Fibroblast of villous mesenchyme (primary cell): ENCODE measurements around the gene LTBP4. TPM values are rescaled to one million over a fixed set of nuclear protein-coding genes. Genes with fewer than 3 reads are reported as not detected.
"Not testable (repeated sequence)": the region's sequence is repeated elsewhere in the genome, so short reads cannot be mapped to it uniquely, and the experiment has no call there.

Experiments
- DNase-seq: peaks from one replicate; pipeline ENCODE4 v3.0.0-alpha.2; 2010; ENCODE audit warnings: low read depth
- H3K4me3 ChIP-seq: 2 replicates; pipeline ENCODE4 v1.5.1; 2011; ENCODE audit warnings: low read depth, mild to moderate bottlenecking, low read length
- total RNA-seq: library from RNA; depleted of rRNA; stranded (reverse); fragments of >200 nt; gene quantifications from 2 replicates; pipeline ENCODE4 v1.2.3, GENCODE V29; 2012
- TF ChIP-seq, protein P1 (sequence below): IDR thresholded peaks from 2 replicates; pipeline ENCODE4 v1.5.1; 2012; ENCODE audit warnings: low read depth, mild to moderate bottlenecking, low read length; ENCODE audit not compliant: insufficient read depth

LTBP4 gene
- total RNA-seq, 1 donor, result 21.2 TPM

DNA sequence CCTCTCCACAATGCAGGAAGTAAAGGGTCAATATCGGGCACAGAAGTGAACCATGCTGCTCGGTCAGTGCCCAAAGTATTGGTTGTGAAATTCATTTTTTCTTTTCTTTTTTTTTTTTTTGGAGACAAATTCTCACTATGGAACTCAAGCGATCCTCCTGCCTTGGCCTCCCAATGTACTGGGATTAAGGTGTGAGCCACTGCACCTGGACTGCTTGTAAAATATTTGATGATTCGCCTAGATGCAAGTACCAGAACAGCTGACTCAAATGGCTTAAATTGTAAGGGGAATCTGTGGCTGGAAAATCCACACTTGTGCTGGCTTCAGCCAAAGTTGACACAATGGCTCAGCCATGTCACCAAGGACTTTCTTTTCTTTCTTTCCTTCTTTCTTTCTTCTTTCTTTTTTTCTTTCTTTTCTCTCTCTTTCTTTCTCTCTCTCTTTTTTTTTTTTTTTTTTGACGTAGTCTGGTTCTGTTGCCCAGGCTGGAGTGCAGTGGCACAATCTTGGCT, 45.6 kb downstream of the LTBP4 start:
- TF ChIP-seq, protein P1, sequence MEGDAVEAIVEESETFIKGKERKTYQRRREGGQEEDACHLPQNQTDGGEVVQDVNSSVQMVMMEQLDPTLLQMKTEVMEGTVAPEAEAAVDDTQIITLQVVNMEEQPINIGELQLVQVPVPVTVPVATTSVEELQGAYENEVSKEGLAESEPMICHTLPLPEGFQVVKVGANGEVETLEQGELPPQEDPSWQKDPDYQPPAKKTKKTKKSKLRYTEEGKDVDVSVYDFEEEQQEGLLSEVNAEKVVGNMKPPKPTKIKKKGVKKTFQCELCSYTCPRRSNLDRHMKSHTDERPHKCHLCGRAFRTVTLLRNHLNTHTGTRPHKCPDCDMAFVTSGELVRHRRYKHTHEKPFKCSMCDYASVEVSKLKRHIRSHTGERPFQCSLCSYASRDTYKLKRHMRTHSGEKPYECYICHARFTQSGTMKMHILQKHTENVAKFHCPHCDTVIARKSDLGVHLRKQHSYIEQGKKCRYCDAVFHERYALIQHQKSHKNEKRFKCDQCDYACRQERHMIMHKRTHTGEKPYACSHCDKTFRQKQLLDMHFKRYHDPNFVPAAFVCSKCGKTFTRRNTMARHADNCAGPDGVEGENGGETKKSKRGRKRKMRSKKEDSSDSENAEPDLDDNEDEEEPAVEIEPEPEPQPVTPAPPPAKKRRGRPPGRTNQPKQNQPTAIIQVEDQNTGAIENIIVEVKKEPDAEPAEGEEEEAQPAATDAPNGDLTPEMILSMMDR, result no peak
- H3K4me3 ChIP-seq, result no peak overlapping the region
- no peak for DNase-seq

DNA sequence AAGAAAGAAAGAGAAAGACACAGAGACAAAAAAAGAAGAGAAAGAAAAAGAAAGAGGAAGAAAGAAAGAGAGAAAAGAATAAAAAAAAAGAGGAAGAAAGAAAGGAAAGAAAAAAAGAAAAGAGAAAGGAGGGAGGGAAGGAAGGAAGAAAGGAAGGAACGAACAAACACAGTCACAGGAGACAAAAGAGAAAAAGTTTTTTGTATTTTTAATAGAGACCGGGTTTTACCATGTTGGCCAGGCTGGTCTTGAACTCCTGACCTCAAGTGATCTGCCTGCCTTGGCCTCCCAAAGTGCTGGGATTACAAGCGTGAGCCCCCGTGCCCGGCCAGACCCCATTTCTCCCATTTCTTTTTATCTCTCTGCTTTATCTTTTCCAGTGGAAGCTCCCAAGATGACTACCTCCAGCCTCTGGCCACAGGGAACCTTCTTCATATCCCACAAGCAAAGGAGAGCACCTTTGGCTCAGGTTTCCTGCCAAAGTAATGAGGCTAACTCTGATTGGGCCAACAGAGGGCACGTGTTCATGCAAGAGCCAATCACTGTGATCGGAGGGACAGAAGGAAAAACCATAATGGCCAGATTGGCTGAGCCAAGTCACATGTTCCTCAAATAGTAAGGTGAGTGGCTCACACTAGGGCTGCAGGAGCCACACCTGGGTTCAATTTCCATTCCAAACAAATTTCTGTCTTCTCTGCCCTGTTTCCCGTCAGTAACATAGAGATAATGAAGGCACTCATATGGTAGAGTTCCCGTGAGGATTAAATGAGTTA, 48.9 kb downstream of the LTBP4 start:
- not testable (repeated sequence) for DNase-seq, H3K4me3 ChIP-seq

DNA sequence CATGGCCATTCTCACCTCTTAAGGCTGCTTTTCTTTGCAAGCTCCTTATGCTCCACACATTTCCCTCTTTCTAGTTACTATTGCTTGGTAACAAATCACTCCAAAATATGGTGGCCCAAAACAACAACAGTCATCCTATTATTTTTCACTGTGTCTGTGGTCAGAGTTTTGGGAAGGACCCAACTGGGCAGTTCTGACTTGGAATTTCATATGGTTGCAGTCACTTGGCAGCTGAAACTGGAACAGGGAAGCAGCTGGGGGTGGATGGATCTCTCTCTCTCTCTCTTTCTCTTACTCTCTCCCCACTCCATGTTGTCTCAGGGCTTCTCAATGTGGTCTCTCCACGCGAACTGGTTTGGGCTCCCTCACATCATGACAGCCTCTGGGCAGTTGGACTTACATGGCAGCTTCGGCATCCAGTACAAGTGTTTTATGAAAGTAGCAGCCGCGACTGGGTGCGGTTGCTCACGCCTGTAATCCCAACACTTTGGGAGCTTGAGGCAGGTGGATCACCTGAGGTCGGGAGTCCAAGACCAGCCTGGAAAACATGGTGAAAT, 49.7 kb downstream of the LTBP4 start:
- H3K4me3 ChIP-seq, result no peak overlapping the region
- TF ChIP-seq, protein P1, result no peak
- peak; percentile 37 for DNase-seq

DNA sequence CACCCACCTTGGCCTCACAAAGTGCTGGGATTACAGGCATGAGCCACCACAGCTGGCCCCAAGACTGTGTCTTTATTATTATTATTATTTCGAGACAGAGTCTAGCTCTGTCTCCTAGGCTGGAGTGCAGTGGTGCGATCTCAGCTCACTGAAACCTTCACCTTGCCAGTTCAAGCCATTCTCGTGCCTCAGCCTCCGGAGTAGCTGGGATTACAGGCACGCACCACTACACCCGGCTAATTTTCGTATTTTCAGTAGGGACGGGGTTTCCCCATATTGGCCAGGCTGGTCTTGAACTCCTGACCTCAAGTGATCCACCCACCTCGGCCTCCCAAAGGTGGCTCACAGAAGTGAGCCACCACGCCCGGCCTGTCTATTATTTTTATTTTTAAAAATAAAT, 51.1 kb downstream of the LTBP4 start:
- DNase-seq, H3K4me3 ChIP-seq: not testable (repeated sequence)

DNA sequence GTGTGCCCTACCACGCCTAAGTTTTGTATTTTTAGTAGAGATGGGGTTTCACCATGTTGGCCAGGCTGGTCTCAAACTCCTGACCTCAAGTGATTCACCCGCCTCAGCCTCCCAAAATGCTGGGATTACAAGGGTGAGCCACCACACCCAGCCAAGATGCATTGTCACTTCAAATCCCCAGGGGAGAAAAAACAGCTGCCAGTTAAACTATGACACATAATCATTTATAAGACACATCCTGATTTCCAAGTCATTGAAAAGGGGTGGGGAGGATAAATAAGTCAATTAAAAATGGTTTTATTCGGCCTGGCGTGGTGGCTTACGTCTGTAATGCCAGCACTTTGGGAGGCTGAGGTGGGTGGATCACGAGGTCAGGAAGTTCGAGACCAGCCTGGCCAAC, 54.5 kb downstream of the LTBP4 start:
- not testable (repeated sequence) for H3K4me3 ChIP-seq, DNase-seq

DNA sequence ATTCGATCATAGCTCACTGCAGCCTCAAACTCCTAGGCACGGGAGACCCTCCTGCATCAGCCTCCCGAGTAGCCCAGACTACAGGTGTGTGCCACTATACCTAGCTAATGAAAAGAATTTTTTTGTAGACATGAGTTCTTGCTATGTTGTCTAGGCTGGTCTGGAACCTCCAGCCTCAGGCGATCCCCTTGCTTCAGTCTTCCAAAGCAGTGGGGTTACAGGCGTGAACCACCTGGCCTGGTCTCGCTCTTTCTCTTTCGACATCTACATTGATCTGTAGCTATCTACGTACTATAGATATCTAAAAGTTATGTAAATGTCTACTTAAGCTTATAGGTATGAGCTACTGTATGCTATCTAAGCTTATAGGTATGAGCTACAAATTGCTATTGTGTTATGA, 56.9 kb downstream of the LTBP4 start:
- no peak for DNase-seq
- no peak overlapping the region for H3K4me3 ChIP-seq
- TF ChIP-seq, protein P1, result no peak

DNA sequence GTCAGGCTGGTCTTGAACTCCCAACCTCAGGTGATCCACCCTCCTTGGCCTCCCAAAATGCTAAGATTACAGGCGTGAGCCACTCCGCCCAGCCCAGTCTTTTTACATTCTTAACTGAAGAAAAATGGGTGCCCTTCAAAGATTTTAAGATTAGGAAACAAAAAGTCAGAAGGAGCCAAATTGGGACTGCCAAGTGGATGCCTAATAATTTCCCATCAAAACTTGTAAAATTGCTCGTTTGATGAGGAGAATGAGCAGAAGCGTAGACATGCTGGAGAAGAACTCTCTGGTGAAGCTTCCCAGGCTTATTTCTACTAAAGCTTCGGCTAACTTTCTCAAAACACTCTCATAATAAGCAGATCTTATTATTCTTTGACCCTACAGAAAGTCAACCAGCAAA, 57.9 kb downstream of the LTBP4 start:
- TF ChIP-seq, protein P1, result no peak
- no peak for DNase-seq
- no peak overlapping the region for H3K4me3 ChIP-seq

DNA sequence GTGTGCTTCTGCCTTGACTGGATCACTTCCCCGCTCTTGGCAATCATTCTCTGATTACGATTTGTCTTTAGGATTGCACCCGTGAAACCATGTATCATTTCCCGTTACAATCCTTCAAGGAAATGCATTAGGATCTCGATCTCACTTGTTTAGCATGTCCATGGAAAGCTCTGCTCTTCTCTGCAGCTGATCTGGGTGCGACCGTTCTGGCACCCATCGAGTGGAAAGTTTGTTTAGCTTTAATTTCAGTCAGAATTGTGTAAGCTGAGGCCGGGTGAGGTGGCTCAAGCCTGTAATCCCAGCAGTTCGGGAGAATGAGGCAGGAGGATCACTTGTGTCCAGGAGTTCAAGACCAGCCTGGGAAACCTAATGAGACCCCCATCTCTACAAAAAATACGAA, 58.4 kb downstream of the LTBP4 start:
- TF ChIP-seq, protein P1, result no peak
- H3K4me3 ChIP-seq, result no peak overlapping the region
- no peak for DNase-seq
